PC-3 (cell line): Measurements from ENCODE around the gene LYZL6. TPM values are rescaled to one million over a fixed set of nuclear protein-coding genes. Genes with fewer than 3 reads are reported as not detected.
"Not testable (repeated sequence)": the region's sequence is repeated elsewhere in the genome, so short reads cannot be mapped to it uniquely, and the experiment has no call there.

Source experiments
- ATAC-seq: fragments of 200-7000 bp; cut with Tn5 transposase; 2 replicates; pipeline ENCODE4 v1.9.1; 2020; ENCODE audit warnings: mild to moderate bottlenecking, moderate library complexity
- BruUV-seq: library from RNA; stranded (reverse); fragments of 400-500 nt; replicated peaks from 2 replicates; lab custom pipeline; 2021; lab: Mats Ljungman, UMichigan
- CTCF ChIA-PET: fragments of 300-600 bp; sonication (Branson Sonifier 250); formaldehyde crosslinking; loops from one replicate; lab custom pipeline; 2022; ENCODE audit warnings: antibody characterized with exemption; lab: Charles Lee
- POLR2A ChIA-PET: fragments of 300-600 bp; sonication (Branson Sonifier 250); formaldehyde crosslinking; loops from one replicate; lab custom pipeline; 2022; ENCODE audit warnings: antibody characterized with exemption; ENCODE audit not compliant: unreplicated experiment; lab: Charles Lee
- DNase-seq: peaks from one replicate; pipeline ENCODE4 v3.0.0-alpha.2; 2015
- H2AFZ ChIP-seq: fragments of 300-600 bp; sonication (generic); 2 replicates; pipeline ENCODE4 v1.6.0; 2016; ENCODE audit warnings: antibody characterized with exemption, low read length
- H3F3A ChIP-seq: fragments of 300-600 bp; sonication (generic); one replicate; pipeline ENCODE4 v1.6.0; 2017; ENCODE audit warnings: antibody characterized with exemption, low read length, control low read depth, mild to moderate bottlenecking; ENCODE audit not compliant: unreplicated experiment
- H3K27ac ChIP-seq: fragments of 300-600 bp; sonication (generic); 2 replicates; pipeline ENCODE4 v1.5.1; 2016; ENCODE audit warnings: mild to moderate bottlenecking, low read length
- H3K27me3 ChIP-seq: fragments of 300-600 bp; sonication (generic); 2 replicates; pipeline ENCODE4 v1.6.1; 2016; ENCODE audit warnings: low read length, mixed read lengths
- H3K36me3 ChIP-seq: fragments of 300-600 bp; sonication (generic); 2 replicates; pipeline ENCODE4 v1.6.1; 2016; ENCODE audit warnings: low read depth, mixed run types, low read length, mixed read lengths
- H3K4me1 ChIP-seq: fragments of 300-600 bp; sonication (generic); 2 replicates; pipeline ENCODE4 v1.5.1; 2016; ENCODE audit warnings: low read length; ENCODE audit not compliant: insufficient read depth
- H3K4me2 ChIP-seq: fragments of 300-600 bp; sonication (generic); 2 replicates; pipeline ENCODE4 v1.6.0; 2016; ENCODE audit warnings: low read length
- H3K4me3 ChIP-seq: fragments of 300-600 bp; sonication (generic); 2 replicates; pipeline ENCODE4 v1.5.1; 2016; ENCODE audit warnings: mild to moderate bottlenecking, low read length, mixed read lengths
- H3K79me2 ChIP-seq: fragments of 300-600 bp; sonication (generic); 2 replicates; pipeline ENCODE4 v1.6.1; 2017; ENCODE audit warnings: low read length, mixed read lengths
- H3K9ac ChIP-seq: fragments of 300-600 bp; sonication (generic); 2 replicates; pipeline ENCODE4 v1.6.0; 2016; ENCODE audit warnings: mild to moderate bottlenecking, low read length
- H3K9me2 ChIP-seq: fragments of 300-600 bp; sonication (generic); replicated peaks from 2 replicates; pipeline ENCODE4 v1.6.1; 2016; ENCODE audit warnings: mixed run types, low read length, mixed read lengths
- H3K9me3 ChIP-seq: fragments of 300-600 bp; sonication (generic); 2 replicates; pipeline ENCODE4 v1.6.1; 2016; ENCODE audit warnings: low read length, mixed read lengths
- H4K20me1 ChIP-seq: fragments of 300-600 bp; sonication (generic); 2 replicates; pipeline ENCODE4 v1.6.1; 2016; ENCODE audit warnings: low read length, mixed read lengths
- EZH2 ChIP-seq: fragments of 300-600 bp; sonication (generic); IDR thresholded peaks from one replicate; pipeline ENCODE4 v1.6.1; 2017; ENCODE audit warnings: antibody characterized with exemption, mild to moderate bottlenecking, low read length; ENCODE audit not compliant: unreplicated experiment
- EZH2phosphoT487 ChIP-seq: fragments of 300-600 bp; sonication (generic); IDR thresholded peaks from 2 replicates; pipeline ENCODE4 v1.6.1; 2018; ENCODE audit warnings: mild to moderate bottlenecking, antibody characterized with exemption, low read length, borderline replicate concordance
- intact Hi-C: fragments of 100-400 bp; cut with micrococcal nuclease; formaldehyde crosslinking; loops from 2 replicates; pipeline ENCODE4 v1.9.0; 2023
- total RNA-seq: library from RNA; depleted of rRNA; stranded (reverse); fragments of >200 nt; gene quantifications from 2 replicates; pipeline ENCODE4 v1.2.3, GENCODE V29; 2014
- TF ChIP-seq, protein P1 (sequence below): fragments of 300-600 bp; sonication (generic); conservative IDR thresholded peaks from 2 replicates; pipeline ENCODE4 v1.5.1; 2017; ENCODE audit warnings: antibody characterized with exemption, low read depth, mild to moderate bottlenecking, low read length

The LYZL6 gene
- total RNA-seq, 1 experiment from 2014 or later = not detected

DNA sequence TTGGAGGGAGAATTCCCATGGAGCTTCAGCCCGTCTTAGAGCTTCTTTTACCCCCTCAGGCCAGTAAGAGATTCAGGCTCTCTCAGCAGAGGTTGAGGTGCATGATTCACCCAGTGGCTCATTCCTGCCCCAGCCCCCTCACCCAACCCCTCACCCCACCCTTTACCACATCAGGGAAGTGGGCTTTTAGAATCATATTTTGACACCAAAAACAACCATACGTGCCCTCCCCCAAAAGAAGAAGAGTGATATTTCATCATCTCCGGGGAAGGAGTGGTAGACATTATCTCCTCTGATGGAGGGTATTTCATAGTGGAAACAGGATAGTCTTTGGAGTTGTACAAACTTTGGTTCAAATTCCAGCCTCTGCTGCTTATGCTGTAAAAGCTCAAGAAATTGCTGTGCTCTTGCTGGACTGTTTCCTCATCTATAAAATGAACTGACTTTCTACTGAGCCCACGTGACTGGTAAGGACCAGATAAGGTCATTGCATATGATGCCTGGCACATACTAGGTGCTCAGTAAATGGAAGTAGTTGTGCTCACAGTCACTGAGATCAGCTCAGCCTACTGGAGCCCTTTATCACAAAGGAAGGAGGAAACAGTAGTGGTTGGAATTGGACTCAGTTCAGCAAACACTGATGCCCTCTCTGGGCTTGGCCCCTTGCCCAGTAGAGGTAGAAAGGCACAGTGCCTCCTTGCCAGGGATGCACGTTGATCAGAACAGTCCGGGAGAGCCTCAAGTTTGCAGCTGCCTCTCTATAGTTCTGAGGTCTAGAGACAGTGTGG is 45.0 kb downstream of the LYZL6 start:
- H3K9ac ChIP-seq = no peak overlapping the region
- no peak overlapping the region for H3K4me3 ChIP-seq
- no peaks in the 10 kb centered on the region for H4K20me1 ChIP-seq
- no peaks in the 10 kb centered on the region for H3K9me3 ChIP-seq
- H3K27me3 ChIP-seq = no peaks in the 10 kb centered on the region
- no peaks in the 10 kb centered on the region for H3K36me3 ChIP-seq
- DNase-seq = peak; percentile 34
- ChIA-PET POLR2A (no interaction called here), CTCF (no interaction called here)
- H3K79me2 ChIP-seq = no peaks in the 10 kb centered on the region
- no peaks in the 10 kb centered on the region for H3K9me2 ChIP-seq
- ATAC-seq = no peak; the same call in 1 of the 2 replicates
- H3K27ac ChIP-seq = no peak overlapping the region
- no peaks in the 10 kb centered on the region for H3F3A ChIP-seq
- intact Hi-C loops = no loop called here
- TF ChIP-seq EZH2 = no peak
- TF ChIP-seq, protein P1, sequence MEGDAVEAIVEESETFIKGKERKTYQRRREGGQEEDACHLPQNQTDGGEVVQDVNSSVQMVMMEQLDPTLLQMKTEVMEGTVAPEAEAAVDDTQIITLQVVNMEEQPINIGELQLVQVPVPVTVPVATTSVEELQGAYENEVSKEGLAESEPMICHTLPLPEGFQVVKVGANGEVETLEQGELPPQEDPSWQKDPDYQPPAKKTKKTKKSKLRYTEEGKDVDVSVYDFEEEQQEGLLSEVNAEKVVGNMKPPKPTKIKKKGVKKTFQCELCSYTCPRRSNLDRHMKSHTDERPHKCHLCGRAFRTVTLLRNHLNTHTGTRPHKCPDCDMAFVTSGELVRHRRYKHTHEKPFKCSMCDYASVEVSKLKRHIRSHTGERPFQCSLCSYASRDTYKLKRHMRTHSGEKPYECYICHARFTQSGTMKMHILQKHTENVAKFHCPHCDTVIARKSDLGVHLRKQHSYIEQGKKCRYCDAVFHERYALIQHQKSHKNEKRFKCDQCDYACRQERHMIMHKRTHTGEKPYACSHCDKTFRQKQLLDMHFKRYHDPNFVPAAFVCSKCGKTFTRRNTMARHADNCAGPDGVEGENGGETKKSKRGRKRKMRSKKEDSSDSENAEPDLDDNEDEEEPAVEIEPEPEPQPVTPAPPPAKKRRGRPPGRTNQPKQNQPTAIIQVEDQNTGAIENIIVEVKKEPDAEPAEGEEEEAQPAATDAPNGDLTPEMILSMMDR = no peak
- no peak for TF ChIP-seq EZH2phosphoT487
- no peak overlapping the region for H2AFZ ChIP-seq
- no TSS peak for BruUV-seq
- H3K4me2 ChIP-seq = no peak overlapping the region
- H3K4me1 ChIP-seq = no peaks in the 10 kb centered on the region

DNA sequence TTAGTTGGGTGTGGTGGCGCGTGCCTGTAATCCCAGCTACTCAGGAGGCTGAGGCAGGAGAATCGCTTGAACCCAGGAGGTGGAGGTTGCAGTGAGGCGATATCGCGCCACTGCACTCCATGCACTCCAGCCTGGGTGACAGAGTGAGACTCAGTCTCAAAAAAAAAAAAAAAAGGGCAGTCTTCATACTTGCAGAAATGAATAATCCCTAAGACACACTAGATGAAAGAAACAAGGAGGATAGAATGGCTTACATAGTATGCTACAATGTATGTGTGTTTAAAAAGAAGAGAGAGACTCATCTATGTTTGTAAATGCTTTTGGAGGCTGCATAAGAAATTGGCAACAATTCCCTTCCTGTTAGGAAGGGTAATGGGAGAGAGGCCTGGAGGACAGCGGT is 45.7 kb downstream of the LYZL6 start:
- intact Hi-C loops, BruUV-seq, H3F3A ChIP-seq, H3K36me3 ChIP-seq, H3K4me3 ChIP-seq, H3K79me2 ChIP-seq, H3K27me3 ChIP-seq, H3K9me2 ChIP-seq, H3K9me3 ChIP-seq, H3K9ac ChIP-seq, POLR2A ChIA-PET, H3K4me2 ChIP-seq, H2AFZ ChIP-seq, CTCF ChIA-PET, H4K20me1 ChIP-seq, H3K4me1 ChIP-seq, DNase-seq, ATAC-seq, H3K27ac ChIP-seq: not testable (repeated sequence)

DNA sequence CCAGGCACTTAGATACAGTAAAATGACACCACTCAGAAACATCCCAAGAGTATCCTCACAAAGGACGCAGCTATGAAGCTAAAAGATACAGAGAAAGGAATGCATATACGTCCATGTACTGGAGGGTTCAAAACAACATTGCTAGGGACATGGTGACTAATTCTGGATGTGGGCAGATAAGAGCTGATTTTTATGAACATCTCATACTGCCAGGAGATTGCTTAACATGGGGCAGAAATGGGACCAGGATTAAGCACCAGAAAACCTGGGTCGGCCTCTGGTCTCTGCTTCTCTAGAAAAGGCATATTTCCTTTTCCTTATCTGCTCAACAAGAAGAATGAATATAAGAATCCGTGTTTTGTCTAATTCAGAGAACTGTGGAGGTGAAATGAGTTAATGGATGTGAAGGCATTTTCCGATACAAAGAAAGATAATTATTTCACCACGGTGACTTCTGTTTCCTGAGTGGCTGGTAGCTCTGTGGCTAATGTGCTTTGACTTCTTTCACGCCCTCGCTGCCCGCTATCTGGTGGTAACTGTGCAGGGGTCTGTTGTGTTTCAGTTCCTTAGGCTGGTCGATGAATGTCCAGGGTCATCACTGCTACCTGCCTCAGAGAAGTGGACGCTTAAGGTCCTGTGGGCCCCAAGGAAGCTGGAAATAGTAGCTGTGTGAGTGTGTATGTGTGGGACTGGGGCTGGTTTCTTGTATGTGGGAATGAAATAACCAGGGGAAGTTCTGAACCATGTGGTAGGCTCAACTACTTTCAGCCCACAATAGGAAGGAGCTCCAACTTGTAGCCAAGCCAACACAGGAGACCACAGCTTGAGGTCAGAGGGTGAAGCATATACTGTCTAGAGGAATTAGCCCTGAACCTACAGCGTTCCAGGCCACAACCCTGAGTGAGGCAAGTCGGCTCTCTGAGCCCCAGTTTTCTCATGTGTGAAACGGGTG is 47.6 kb downstream of the LYZL6 start:
- Histone ChIP-seq H3K36me3 (no peaks in the 10 kb centered on the region), H3K27ac (no peak overlapping the region), H3K9ac (no peak overlapping the region), H2AFZ (no peak overlapping the region), H3K4me3 (no peak overlapping the region), H3K9me3 (no peaks in the 10 kb centered on the region), H3F3A (no peaks in the 10 kb centered on the region), H3K79me2 (no peaks in the 10 kb centered on the region), H4K20me1 (no peaks in the 10 kb centered on the region), H3K4me1 (no peaks in the 10 kb centered on the region), H3K27me3 (no peaks in the 10 kb centered on the region), H3K4me2 (no peak overlapping the region), H3K9me2 (no peaks in the 10 kb centered on the region)
- no TSS peak for BruUV-seq
- no peak for ATAC-seq
- TF ChIP-seq EZH2 (no peak), EZH2phosphoT487 (no peak)
- TF ChIP-seq, protein P1 = no peak
- DNase-seq = no peak
- POLR2A ChIA-PET = no interaction called here
- intact Hi-C loops = no loop called here
- CTCF ChIA-PET = no interaction called here
